Endothelial cell of umbilical vein (primary cell): ENCODE measurements around the gene ABT1. TPM values are rescaled to one million over a fixed set of nuclear protein-coding genes. Genes with fewer than 3 reads are reported as not detected.

Experiments used
- BruUV-seq: library from RNA; stranded (reverse); fragments of 400-500 nt; replicated peaks from 2 replicates; lab custom pipeline; 2021; lab: Mats Ljungman, UMichigan
- CTCF ChIA-PET: fragments of 300-600, 350-600 bp; sonication (Branson Sonifier 250); formaldehyde crosslinking; loops from one replicate; lab custom pipeline; 2021; ENCODE audit warnings: antibody characterized with exemption, inconsistent platforms; lab: Charles Lee
- POLR2A ChIA-PET: fragments of 300-600, 350-600 bp; sonication (Branson Sonifier 250); formaldehyde crosslinking; loops from one replicate; lab custom pipeline; 2021; ENCODE audit warnings: antibody characterized with exemption, inconsistent platforms; lab: Charles Lee
- DNase-seq: peaks from one replicate; pipeline ENCODE4 v3.0.0-alpha.2; 2011; ENCODE audit warnings: low read depth, low spot score
- FAIRE-seq: peaks from 2 replicates; lab custom pipeline; 2011; peaks lifted over from hg19 to GRCh38; lab: Jason Lieb, UNC
- H2AFZ ChIP-seq: 2 replicates; pipeline ENCODE4 v1.6.0; 2012; ENCODE audit warnings: low read depth, low read length, control low read depth, inconsistent platforms
- H3K27ac ChIP-seq: 2 replicates; pipeline ENCODE4 v1.5.1; 2011; ENCODE audit warnings: low read depth, mild to moderate bottlenecking, control low read depth, low read length, moderate library complexity; ENCODE audit not compliant: insufficient read depth
- H3K27me3 ChIP-seq, 2 experiments: 2 replicates each; pipeline versions ENCODE4 v1.6.0 to v1.6.1; 2011; ENCODE audit warnings: low read length in 2 of 2, mixed read lengths in 1 of 2; ENCODE audit not compliant: control insufficient read depth in 2 of 2, insufficient read depth in 2 of 2
- H3K36me3 ChIP-seq, 2 experiments: 2 replicates in 1 of 2; 3 replicates in 1 of 2; pipeline ENCODE4 v1.5.1; 2011; ENCODE audit warnings: low read length in 2 of 2, mild to moderate bottlenecking in 1 of 2, moderate library complexity in 1 of 2; ENCODE audit not compliant: control insufficient read depth in 2 of 2, insufficient read depth in 2 of 2; ENCODE audit errors: extremely low read depth in 1 of 2
- H3K4me1 ChIP-seq: 3 replicates; pipeline ENCODE4 v1.5.1; 2011; ENCODE audit warnings: mild to moderate bottlenecking, low read length; ENCODE audit not compliant: control insufficient read depth, insufficient read depth; ENCODE audit errors: extremely low read depth
- H3K4me2 ChIP-seq: 2 replicates; pipeline ENCODE4 v1.6.1; 2011; ENCODE audit warnings: low read length, control low read depth, mixed read lengths; ENCODE audit not compliant: insufficient read depth
- H3K4me3 ChIP-seq, 3 experiments: fragments of 200-600 bp in 1 of 3; sonication (generic), shearing (Covaris generic) in 1 of 3; replicated peaks in 1 of 3; 2 replicates each; pipeline ENCODE4 v1.5.1; 2011 to 2016; ENCODE audit warnings: control low read depth in 3 of 3, low read length in 3 of 3, mild to moderate bottlenecking in 2 of 3, inconsistent platforms in 1 of 3, low read depth in 1 of 3, moderate library complexity in 1 of 3; ENCODE audit not compliant: insufficient read depth in 1 of 3
- H3K79me2 ChIP-seq: 2 replicates; pipeline ENCODE4 v1.6.0; 2012; ENCODE audit warnings: low read length, inconsistent platforms; ENCODE audit not compliant: control insufficient read depth, insufficient read depth
- H3K9ac ChIP-seq: replicated peaks from 2 replicates; pipeline ENCODE3; 2011; ENCODE audit warnings: low read length, control low read depth; ENCODE audit not compliant: insufficient read depth; ENCODE audit errors: extremely low read depth
- H3K9me1 ChIP-seq: replicated peaks from 3 replicates; pipeline ENCODE4 v1.6.0; 2011; ENCODE audit warnings: mild to moderate bottlenecking, low read length; ENCODE audit not compliant: control insufficient read depth, insufficient read depth; ENCODE audit errors: extremely low read depth
- H3K9me3 ChIP-seq: replicated peaks from 2 replicates; pipeline ENCODE4 v1.5.1; 2012; ENCODE audit warnings: low read length, inconsistent platforms; ENCODE audit not compliant: control insufficient read depth, insufficient read depth
- H4K20me1 ChIP-seq: replicated peaks from 2 replicates; pipeline ENCODE3; 2011; ENCODE audit warnings: mild to moderate bottlenecking, low read length; ENCODE audit not compliant: control insufficient read depth, insufficient read depth; ENCODE audit errors: extremely low read depth
- EZH2 ChIP-seq: IDR thresholded peaks from 2 replicates; pipeline ENCODE4 v1.6.1; 2012; ENCODE audit warnings: borderline replicate concordance, low read depth, mild to moderate bottlenecking, moderate library complexity, low read length, inconsistent platforms; ENCODE audit not compliant: severe bottlenecking
- FOS ChIP-seq: IDR thresholded peaks from 2 replicates; pipeline ENCODE4 v1.6.1; 2011; ENCODE audit warnings: mild to moderate bottlenecking, low read length, moderate library complexity, borderline replicate concordance; ENCODE audit not compliant: insufficient read depth
- GATA2 ChIP-seq: IDR thresholded peaks from 2 replicates; pipeline ENCODE4 v1.7.0; 2011; ENCODE audit warnings: low read depth, mild to moderate bottlenecking, moderate library complexity, mixed read lengths, low read length; ENCODE audit not compliant: insufficient read length, insufficient read depth
- JUN ChIP-seq: IDR thresholded peaks from 2 replicates; pipeline ENCODE4 v1.6.1; 2011; ENCODE audit warnings: borderline replicate concordance, low read depth; ENCODE audit not compliant: insufficient read length, insufficient read depth
- MYC ChIP-seq: IDR thresholded peaks from one replicate; pipeline ENCODE4 v1.6.1; 2011; ENCODE audit warnings: mild to moderate bottlenecking, low read depth, low read length
- POLR2A ChIP-seq: IDR thresholded peaks from 2 replicates; pipeline ENCODE4 v1.6.1; 2012; ENCODE audit warnings: low read depth, mild to moderate bottlenecking, control low read depth, low read length
- POLR2AphosphoS5 ChIP-seq: IDR thresholded peaks from 2 replicates; pipeline ENCODE4 v1.6.1; 2012; ENCODE audit warnings: low read depth, mild to moderate bottlenecking, control low read depth, low read length, moderate library complexity; ENCODE audit not compliant: insufficient read depth
- dilution Hi-C: fragments of 300-500 bp; cut with MboI; formaldehyde crosslinking; loops from one replicate; pipeline ENCODE4 v1.15.0; 2019; ENCODE audit warnings: low sequenced_read_pairs; ENCODE audit not compliant: extremely low pct_ligation_motif_present
- intact Hi-C: fragments of 100-400 bp; cut with micrococcal nuclease; formaldehyde crosslinking; loops from one replicate; pipeline ENCODE4 v1.10.0; 2022
- polyA plus RNA-seq, 4 experiments: library from polyadenylated mRNA; depleted of rRNA in 3 of 4; stranded (reverse) in 3 of 4; unstranded in 1 of 4; fragments of >200 nt; gene quantifications; 2 replicates each; pipeline versions ENCODE4 v1.2.1 to v1.2.3, GENCODE V29; 2011 to 2012; ENCODE audit warnings: missing spikeins in 1 of 4
- total RNA-seq: library from RNA; stranded (reverse); gene quantifications from 2 replicates; pipeline ENCODE4 v1.2.3, GENCODE V29; 2021
- TF ChIP-seq, protein P1 (sequence below): IDR thresholded peaks from 2 replicates; pipeline ENCODE4 v1.6.1; 2011; ENCODE audit not compliant: insufficient read depth, insufficient read length
- TF ChIP-seq, protein P2 (sequence below), 2 donors: IDR thresholded peaks; 1 replicate in 1 of 2; 2 replicates in 1 of 2; pipeline ENCODE4 v1.5.1; 2011; ENCODE audit warnings: low read length in 2 of 2, mild to moderate bottlenecking in 2 of 2, moderate library complexity in 2 of 2, control low read depth in 1 of 2, inconsistent platforms in 1 of 2, low read depth in 1 of 2; ENCODE audit not compliant: insufficient read depth in 1 of 2; ENCODE audit errors: extremely low read depth in 1 of 2

The ABT1 gene
- total and polyA plus RNA-seq, 2 donors (not counting 3 experiments of a cell fraction or from before 2014, with no cell fraction given): 20.1 to 22.2 TPM

DNA sequence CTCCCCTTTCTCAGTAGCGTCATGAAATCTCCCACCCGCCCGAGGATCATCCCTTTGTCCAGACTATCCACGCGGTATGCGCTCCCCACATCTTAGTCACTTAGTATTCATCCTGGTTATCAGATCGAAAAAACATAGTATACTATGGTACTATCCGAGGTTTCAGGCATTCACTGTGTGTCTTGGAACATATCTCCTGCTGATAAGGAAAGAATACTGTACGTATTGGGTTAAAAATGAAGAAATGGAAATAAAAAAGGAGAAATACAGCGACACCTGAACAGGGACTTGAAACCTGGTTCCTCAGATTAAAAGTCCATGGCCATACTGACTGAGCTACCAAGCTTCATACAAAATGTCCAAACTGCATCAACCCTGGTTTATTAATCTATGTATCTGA, 44.5 kb upstream of the ABT1 start:
- no peak overlapping the region for H3K27ac ChIP-seq
- no peaks in the 10 kb centered on the region for H3K79me2 ChIP-seq
- intact Hi-C loops (loop anchor here (10.0 kb wide), 2 partner anchors 377 to 527 kb away; a partner anchor contains a TSS), dilution Hi-C loops (no loop called here)
- TF ChIP-seq, protein P1, sequence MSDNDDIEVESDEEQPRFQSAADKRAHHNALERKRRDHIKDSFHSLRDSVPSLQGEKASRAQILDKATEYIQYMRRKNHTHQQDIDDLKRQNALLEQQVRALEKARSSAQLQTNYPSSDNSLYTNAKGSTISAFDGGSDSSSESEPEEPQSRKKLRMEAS: no peak
- TF ChIP-seq, protein P2, sequence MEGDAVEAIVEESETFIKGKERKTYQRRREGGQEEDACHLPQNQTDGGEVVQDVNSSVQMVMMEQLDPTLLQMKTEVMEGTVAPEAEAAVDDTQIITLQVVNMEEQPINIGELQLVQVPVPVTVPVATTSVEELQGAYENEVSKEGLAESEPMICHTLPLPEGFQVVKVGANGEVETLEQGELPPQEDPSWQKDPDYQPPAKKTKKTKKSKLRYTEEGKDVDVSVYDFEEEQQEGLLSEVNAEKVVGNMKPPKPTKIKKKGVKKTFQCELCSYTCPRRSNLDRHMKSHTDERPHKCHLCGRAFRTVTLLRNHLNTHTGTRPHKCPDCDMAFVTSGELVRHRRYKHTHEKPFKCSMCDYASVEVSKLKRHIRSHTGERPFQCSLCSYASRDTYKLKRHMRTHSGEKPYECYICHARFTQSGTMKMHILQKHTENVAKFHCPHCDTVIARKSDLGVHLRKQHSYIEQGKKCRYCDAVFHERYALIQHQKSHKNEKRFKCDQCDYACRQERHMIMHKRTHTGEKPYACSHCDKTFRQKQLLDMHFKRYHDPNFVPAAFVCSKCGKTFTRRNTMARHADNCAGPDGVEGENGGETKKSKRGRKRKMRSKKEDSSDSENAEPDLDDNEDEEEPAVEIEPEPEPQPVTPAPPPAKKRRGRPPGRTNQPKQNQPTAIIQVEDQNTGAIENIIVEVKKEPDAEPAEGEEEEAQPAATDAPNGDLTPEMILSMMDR (IDR thresholded peaks at IDR 0.05; ENCODE audit: extremely low read depth in 1 of 2, insufficient read depth in 1 of 2, low read depth in 1 of 2, low read length in 2 of 2): no peak
- TF ChIP-seq POLR2AphosphoS5: no peak
- no peak for TF ChIP-seq MYC
- TF ChIP-seq JUN: no peak
- no peak for TF ChIP-seq GATA2
- TF ChIP-seq EZH2: no peak
- TF ChIP-seq POLR2A: no peak
- no peak for TF ChIP-seq FOS
- no peaks in the 10 kb centered on the region for H3K36me3 ChIP-seq
- no peaks in the 10 kb centered on the region for H3K9me1 ChIP-seq
- no peaks in the 10 kb centered on the region for H4K20me1 ChIP-seq
- H3K9ac ChIP-seq: no peak overlapping the region
- H3K4me1 ChIP-seq: peaks cover 13% of the 10 kb centered on the region
- H3K4me2 ChIP-seq: no peak overlapping the region
- CTCF ChIA-PET: interaction anchor here (1.0 to 5.7 kb wide), 8 partner anchors 10 to 230 kb away, joined by 3 to 36 read pairs (median 4); partner anchors contain the start of gene HMGN4
- FAIRE-seq: no peak
- H2AFZ ChIP-seq: no peak overlapping the region
- no peaks in the 10 kb centered on the region for H3K27me3 ChIP-seq
- POLR2A ChIA-PET: no interaction called here
- no peak overlapping the region for H3K4me3 ChIP-seq
- no peaks in the 10 kb centered on the region for H3K9me3 ChIP-seq
- DNase-seq: no peak
- no TSS peak for BruUV-seq
